Measurements from ENCODE around the gene GTPBP3.

GTPBP3 gene

GRCh38 chr19:17309198-17309964 lies 28.0 kb upstream of the GTPBP3 start, which contains the start of gene DDA1:
Gene DDA1 (plus strand): TSS chr19:17309563. CDS start chr19:17309655, 92 bp downstream.
- peak; percentile 100 for DNase-seq

- no peak for DNase-seq
Observed at GRCh38 chr19:17309965-17310461, 27.3 kb upstream of the GTPBP3 start.

- no peak for DNase-seq
Observed at GRCh38 chr19:17311455-17312188, 25.7 kb upstream of the GTPBP3 start.

GRCh38 chr19:17312189-17313113 lies 24.9 kb upstream of the GTPBP3 start:
- DNase-seq, result no peak

- no peak for DNase-seq
Observed at GRCh38 chr19:17314007-17314593, 23.3 kb upstream of the GTPBP3 start.

- no peak for DNase-seq
Observed at GRCh38 chr19:17318966-17319365, 18.4 kb upstream of the GTPBP3 start.

- no peak for DNase-seq
Observed at GRCh38 chr19:17319473-17320238, 17.7 kb upstream of the GTPBP3 start.

GRCh38 chr19:17320435-17320834 lies 16.9 kb upstream of the GTPBP3 start:
- DNase-seq, result no peak

GRCh38 chr19:17321655-17322489 lies 15.5 kb upstream of the GTPBP3 start:
- DNase-seq, result no peak

GRCh38 chr19:17322854-17323253 lies 14.5 kb upstream of the GTPBP3 start:
- no peak for DNase-seq

- no peak for DNase-seq
Observed at GRCh38 chr19:17323300-17323963, 13.9 kb upstream of the GTPBP3 start.

GRCh38 chr19:17323964-17324332 lies 13.4 kb upstream of the GTPBP3 start:
- peak; percentile 27 for DNase-seq

GRCh38 chr19:17324357-17325114 lies 12.8 kb upstream of the GTPBP3 start:
- DNase-seq, result no peak

GRCh38 chr19:17325133-17325532 lies 12.2 kb upstream of the GTPBP3 start:
- no peak for DNase-seq

- no peak for DNase-seq
Observed at GRCh38 chr19:17325881-17326594, 11.3 kb upstream of the GTPBP3 start.

GRCh38 chr19:17326595-17326966 lies 10.8 kb upstream of the GTPBP3 start:
- DNase-seq, result no peak

GRCh38 chr19:17327068-17327653 lies 10.2 kb upstream of the GTPBP3 start:
- no peak for DNase-seq

All from hematopoietic multipotent progenitor cell treated with erythropoietin and hydrocortisone succinate and interleukin-3 and kit ligand, for 8 days (in vitro differentiated cells).